NCI-H524 (cell line): ENCODE results near the gene EIF2B2.
"Not testable (repeated sequence)": the region's sequence is repeated elsewhere in the genome, so short reads cannot be mapped to it uniquely, and the experiment has no call there.

ENCODE experiments used
- DNase-seq, 2 experiments: peaks; one replicate each; lab custom pipeline; 2025; lab: John Stamatoyannopoulos, UW

The EIF2B2 gene

GRCh38 chr14:74994182-74994581 lies 8.5 kb upstream of the EIF2B2 start:
- not testable (repeated sequence) for DNase-seq

- not testable (repeated sequence) for DNase-seq
These were observed 6.9 kb upstream of the EIF2B2 start for GRCh38 chr14:74995781-74996180.

GRCh38 chr14:75001261-75001660 lies 1.5 kb upstream of the EIF2B2 start:
- DNase-seq: no peak

DNA sequence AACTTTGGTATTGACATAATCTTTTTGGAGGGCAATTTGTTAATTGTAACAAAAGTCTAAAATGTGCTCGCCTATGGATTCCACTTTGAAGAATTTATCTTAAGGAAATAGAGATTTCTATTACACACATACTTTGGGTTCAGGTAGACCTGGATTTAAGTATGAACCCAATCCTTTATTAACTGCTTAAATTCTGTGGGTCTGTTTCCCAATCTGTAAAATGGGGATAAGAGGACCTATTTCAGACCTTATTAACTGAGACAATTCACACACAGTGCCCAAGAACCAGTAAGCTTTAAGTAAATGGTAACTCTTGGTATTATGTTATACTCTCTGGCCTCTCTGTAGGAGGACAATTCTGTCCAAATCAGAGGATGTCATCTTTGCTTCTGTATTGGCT lies 822 bp upstream of the EIF2B2 start:
- DNase-seq: peak in 1 of 2 experiments; percentile 45

DNA sequence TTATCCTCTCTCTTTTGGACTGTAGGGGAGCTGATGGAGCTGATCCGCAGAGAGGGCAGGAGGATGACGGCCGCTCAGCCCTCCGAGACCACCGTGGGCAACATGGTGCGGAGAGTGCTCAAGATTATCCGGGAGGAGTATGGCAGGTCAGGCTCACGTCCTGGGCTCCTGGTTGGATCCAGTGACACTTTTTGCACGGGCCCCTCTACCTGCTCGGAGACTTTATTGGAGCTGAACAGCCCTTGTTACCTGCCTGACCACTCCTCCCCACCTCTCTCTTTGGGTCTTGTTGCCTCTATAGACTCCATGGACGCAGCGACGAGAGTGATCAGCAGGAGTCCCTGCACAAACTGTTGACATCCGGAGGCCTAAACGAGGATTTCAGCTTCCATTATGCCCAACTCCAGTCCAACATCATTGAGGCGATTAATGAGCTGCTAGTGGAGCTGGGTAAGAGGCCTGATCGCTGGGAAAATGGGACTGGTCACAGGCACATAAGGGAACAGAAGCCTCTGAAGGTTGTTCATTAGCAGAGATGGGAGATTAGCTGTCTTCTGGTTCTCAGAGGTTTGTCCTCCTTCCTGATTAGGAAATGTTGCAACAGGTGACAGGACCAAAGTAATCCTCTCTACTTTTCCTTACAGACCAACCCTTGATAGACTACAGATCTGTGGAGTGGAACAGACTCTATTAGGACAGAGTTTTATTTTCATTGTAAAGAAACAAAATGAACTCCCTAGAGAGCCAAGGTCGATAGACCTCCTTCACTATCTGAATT lies 718 bp downstream of the EIF2B2 start:
- no peak for DNase-seq

GRCh38 chr14:75005357-75005756 lies 2.6 kb downstream of the EIF2B2 start:
- no peak for DNase-seq

- DNase-seq: no peak
These were observed 6.5 kb downstream of the EIF2B2 start for GRCh38 chr14:75009176-75009575.

- no peak for DNase-seq
These were observed 7.9 kb downstream of the EIF2B2 start for GRCh38 chr14:75010472-75011093.

GRCh38 chr14:75011356-75011994 lies 8.8 kb downstream of the EIF2B2 start:
- DNase-seq: no peak

DNA sequence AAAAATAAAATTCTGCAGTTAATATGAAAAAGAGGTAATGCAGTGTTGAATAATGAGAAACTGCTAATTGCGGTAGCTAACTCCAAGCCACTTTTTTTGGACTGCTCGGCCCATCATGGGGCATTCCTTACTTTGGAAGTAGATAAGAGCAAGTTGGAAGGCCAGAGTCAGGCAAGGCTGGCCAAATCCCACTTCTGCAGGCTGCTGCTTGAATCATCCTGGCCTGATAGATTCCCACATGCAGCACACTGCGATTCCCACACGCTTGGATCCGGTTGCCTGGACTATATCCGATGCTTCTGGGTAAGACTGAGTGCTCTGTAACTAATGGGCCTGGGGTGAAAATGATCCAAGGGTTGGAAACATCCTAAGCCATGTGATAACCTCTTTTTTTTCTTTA lies 10.6 kb downstream of the EIF2B2 start:
- DNase-seq: no peak

DNA sequence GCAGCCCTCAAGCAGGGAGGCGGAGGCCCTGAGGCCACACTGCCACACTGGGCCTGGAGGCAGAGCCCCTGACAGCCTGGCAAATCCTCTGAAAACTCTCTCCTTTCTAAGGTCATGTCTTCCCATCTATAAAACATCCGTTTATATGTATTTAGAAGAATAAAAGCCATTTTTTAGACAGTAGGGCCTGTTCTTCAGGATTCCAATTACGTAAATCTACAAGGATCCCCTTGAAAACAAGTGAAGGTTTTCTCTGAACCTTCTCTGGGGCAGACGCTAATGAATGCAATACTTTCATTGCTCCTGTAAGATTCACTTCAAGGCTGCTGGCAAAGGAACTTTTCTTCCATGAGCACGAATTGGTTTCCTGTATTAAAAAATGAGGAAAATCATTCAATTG lies 12.8 kb downstream of the EIF2B2 start:
- DNase-seq: no peak

DNA sequence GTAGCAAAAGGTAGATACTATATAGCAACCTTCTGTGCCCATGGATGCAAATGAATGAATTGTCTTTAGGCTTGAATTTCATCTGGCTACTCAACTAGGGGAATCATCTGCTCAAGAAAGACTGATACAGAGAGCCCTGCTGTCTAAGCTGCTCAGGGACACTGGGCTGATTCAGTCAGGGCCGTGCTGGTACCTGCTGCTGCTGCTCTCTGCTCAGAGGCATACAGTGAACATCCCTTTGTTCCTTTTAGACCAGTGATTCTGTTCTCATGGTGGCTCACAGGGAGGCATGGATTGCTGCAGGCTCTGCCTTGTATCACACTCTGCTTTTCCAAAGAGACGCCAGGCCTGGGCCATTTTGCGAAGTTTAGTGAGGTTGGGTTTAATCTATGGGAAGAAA lies 14.1 kb downstream of the EIF2B2 start:
- no peak for DNase-seq

- DNase-seq: no peak
These were observed 16.0 kb downstream of the EIF2B2 start for GRCh38 chr14:75018694-75019093.

DNA sequence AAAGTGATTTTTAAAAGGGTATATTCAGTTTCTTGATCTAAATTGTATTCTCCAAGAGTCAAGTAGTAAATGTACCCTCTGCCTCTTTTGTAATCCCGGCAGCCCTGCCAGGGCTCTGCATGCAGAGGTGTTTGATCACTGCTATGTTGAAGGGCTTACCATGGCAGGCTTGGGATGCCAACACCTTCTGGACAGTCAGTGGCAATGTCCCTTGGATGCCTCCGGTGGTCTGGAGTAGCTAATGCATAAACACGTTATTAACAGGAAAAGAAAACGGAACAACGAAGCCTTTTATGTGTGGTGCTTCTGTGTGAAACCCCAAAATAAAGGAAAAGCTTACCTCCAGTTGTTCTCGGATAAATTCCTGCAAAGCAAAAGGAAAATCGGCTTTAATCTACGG lies 19.9 kb downstream of the EIF2B2 start:
- peak; percentile 16 to 64 for DNase-seq

DNA sequence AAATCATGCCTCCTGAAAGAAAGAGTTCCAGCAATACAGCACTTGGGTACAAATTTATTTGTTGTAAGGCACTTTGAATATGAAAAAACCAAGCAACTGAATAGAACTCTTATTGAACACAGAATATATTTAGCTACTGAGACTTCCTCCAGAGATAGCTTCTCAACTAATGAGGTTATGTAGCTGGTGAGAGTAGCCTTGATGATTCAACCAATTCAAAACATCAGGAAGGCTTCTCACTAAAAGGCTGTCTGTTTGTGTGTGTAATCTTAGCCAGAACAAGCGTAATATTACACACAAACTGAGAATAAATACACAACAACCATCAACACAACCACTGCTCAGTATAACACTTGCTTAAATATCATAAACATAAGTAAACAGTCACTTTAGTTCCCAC lies 20.4 kb downstream of the EIF2B2 start:
- DNase-seq: no peak

DNA sequence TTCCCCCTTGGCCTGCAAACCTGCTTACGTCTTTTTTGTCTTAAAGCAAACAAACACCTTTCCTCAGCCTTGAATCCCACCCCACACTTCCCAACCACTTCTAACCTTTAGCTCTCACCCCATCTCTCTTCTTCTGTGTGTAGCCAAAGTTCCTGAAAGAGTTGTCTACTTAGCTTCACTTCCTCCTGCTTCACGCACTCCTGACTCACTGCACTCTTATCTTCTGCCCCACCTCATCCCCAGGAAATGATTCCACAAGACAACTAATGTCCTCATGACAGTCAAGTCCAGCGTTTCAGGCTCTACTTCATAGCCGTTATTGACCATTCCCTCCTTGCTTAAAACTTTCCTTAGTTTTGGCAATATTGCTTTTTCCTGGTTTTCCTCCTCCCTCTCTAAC lies 22.4 kb downstream of the EIF2B2 start:
- DNase-seq: no peak

- DNase-seq: no peak
These were observed 23.2 kb downstream of the EIF2B2 start for GRCh38 chr14:75025876-75026275.

- no peak for DNase-seq
These were observed 27.4 kb downstream of the EIF2B2 start for GRCh38 chr14:75030147-75030546.

- DNase-seq: no peak
These were observed 30.2 kb downstream of the EIF2B2 start for GRCh38 chr14:75032939-75033338.

DNA sequence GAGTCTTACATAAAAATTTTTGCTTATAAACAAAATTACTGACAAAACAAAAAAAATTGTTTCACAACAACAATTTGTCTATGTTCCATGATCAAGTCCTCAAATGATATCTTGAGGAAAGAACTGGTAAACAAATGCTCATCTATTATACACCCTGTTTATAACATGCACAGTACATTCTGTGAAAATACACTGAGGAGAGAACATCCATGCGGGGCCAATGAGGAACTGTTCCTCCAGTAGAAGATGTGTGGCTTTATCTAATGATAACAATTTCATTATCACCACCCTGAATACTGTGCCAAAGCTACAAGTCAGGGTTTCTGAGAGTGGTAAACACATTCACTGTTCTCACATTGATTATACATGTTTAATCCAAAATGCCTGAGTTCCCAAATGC lies 37.8 kb downstream of the EIF2B2 start:
- DNase-seq: no peak

DNA sequence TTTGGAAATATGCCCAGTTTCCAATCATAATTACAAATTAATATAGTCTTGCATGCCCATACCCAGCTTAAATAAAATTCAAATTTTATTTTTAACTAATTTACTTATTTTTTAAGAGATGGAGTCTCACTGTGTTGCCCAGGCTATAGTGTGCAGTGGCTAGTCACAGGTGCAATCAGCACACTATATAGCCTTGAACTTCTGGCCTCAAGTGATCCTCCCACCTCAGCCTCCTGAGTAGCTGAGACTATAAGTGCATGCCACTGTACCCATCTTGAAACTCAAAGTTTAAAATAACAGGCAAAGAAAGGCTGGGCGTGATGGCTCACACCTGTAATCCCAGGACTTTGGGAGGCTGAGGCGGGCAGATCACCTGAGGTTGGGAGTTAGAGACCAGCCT lies 38.2 kb downstream of the EIF2B2 start:
- DNase-seq: no peak

DNA sequence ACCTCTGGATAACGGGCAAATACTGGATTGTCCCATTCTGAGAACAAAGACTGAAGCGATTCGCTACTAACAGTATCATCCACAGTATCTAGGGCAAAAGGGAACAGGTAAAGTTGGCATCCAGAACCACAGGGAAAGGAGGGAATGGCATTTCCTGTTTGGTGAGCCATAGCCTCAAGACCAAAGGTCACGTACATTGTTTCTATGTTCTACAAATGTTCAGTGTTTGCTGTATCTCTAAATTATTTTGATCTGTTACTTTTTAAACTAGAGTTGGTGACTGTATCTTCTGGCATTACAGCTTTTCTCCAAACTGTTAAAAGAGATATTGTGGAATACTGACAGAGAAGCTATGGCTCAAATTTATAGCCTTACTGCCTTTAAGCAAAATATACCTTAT lies 38.9 kb downstream of the EIF2B2 start:
- DNase-seq: no peak

DNA sequence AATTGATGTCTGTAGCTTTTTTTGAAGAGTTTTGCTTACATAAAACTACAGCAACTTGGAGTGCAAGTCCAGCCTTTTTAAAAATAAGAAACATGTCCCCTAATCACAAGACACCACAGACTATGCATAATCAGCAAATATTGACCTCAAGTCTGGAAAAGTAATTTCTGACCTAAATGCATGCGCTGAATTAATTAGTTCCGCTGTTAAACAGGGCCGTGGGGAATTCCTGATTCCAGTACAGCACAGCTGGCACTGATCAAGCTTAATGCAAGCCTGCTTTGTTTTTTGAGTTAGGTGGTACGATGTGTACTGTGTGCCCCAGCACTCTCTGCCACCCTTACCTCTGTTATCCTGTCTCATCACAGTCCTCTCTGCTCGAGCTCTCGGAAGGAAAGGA lies 39.3 kb downstream of the EIF2B2 start:
- peak; percentile 34 to 52 for DNase-seq
